ENCODE results near the gene MYO5A.
"Not testable (repeated sequence)": the region's sequence is repeated elsewhere in the genome, so short reads cannot be mapped to it uniquely, and the experiment has no call there.

The MYO5A gene

GRCh38 chr15:52288051-52288942, 240.4 kb downstream of the MYO5A start:
- DNase-seq (ENCODE audit: low spot score) = no peak

GRCh38 chr15:52287114-52287513, 241.6 kb downstream of the MYO5A start:
- no peak for DNase-seq (ENCODE audit: low spot score)

- not testable (repeated sequence) for DNase-seq (ENCODE audit: low spot score)
These were observed 242.7 kb downstream of the MYO5A start for GRCh38 chr15:52285941-52286340.

GRCh38 chr15:52284164-52284563, 244.5 kb downstream of the MYO5A start:
- DNase-seq (ENCODE audit: low spot score) = no peak

GRCh38 chr15:52283281-52283680, 245.4 kb downstream of the MYO5A start:
- DNase-seq (ENCODE audit: low spot score) = no peak

- no peak for DNase-seq (ENCODE audit: low spot score)
These were observed 246.3 kb downstream of the MYO5A start for GRCh38 chr15:52282418-52282817.

GRCh38 chr15:52281085-52282035, 247.3 kb downstream of the MYO5A start:
- DNase-seq (ENCODE audit: low spot score) = no peak

- DNase-seq (ENCODE audit: low spot score) = no peak
These were observed 248.2 kb downstream of the MYO5A start for GRCh38 chr15:52280326-52281084.

- no peak for DNase-seq (ENCODE audit: low spot score)
These were observed 249.9 kb downstream of the MYO5A start for GRCh38 chr15:52278636-52279367.

- DNase-seq (ENCODE audit: low spot score) = no peak
These were observed 250.5 kb downstream of the MYO5A start for GRCh38 chr15:52278135-52278534.

- DNase-seq (ENCODE audit: low spot score) = no peak
These were observed 251.1 kb downstream of the MYO5A start for GRCh38 chr15:52277575-52277974.

- DNase-seq (ENCODE audit: low spot score) = no peak
These were observed 252.4 kb downstream of the MYO5A start for GRCh38 chr15:52276256-52276770.

- no peak for DNase-seq (ENCODE audit: low spot score)
These were observed 265.0 kb downstream of the MYO5A start for GRCh38 chr15:52263563-52264282.

- DNase-seq (ENCODE audit: low spot score) = no peak
These were observed 266.3 kb downstream of the MYO5A start for GRCh38 chr15:52262364-52262763.

- DNase-seq (ENCODE audit: low spot score) = peak; percentile 78
These were observed 267.0 kb downstream of the MYO5A start for GRCh38 chr15:52261498-52262242.

GRCh38 chr15:52261026-52261425, 267.7 kb downstream of the MYO5A start:
- no peak for DNase-seq (ENCODE audit: low spot score)

GRCh38 chr15:52259503-52259902, 269.2 kb downstream of the MYO5A start:
- no peak for DNase-seq (ENCODE audit: low spot score)

GRCh38 chr15:52258461-52258860, 270.2 kb downstream of the MYO5A start:
- DNase-seq (ENCODE audit: low spot score) = no peak

GRCh38 chr15:52257734-52258062, 271.0 kb downstream of the MYO5A start:
- peak; percentile 93 for DNase-seq (ENCODE audit: low spot score)

All from hepatic stellate cell (primary cell).